IPS-11a (cell line): ENCODE data around the gene FOXE3.

Experiments used
- H3K4me3 ChIP-seq: one replicate; pipeline ENCODE4 v1.5.1; 2013; ENCODE audit warnings: low read depth, low read length, control low read depth

The FOXE3 gene

GRCh38 chr1:47403321-47403910 lies 12.7 kb upstream of the FOXE3 start:
- no peak overlapping the region for H3K4me3 ChIP-seq

DNA sequence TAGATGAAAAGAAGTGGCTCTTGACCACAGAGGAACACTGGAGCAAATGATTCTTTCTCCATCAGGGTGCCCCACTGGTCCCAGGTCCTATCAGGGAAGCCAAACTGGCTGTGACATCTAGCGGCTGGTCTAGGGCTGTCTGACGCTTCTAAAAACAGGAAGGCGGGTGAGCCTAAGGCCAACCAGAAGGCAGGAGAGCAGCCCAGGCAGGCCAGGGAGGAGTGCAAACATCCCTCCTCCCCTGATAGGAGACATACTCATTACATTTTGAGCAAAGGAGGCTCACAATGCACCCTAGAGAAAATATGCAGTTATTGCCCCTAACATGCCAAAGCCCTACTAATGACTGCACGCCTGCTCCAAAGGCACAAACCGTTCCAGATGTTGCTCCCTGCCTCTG lies 10.4 kb upstream of the FOXE3 start:
- H3K4me3 ChIP-seq: no peak overlapping the region

DNA sequence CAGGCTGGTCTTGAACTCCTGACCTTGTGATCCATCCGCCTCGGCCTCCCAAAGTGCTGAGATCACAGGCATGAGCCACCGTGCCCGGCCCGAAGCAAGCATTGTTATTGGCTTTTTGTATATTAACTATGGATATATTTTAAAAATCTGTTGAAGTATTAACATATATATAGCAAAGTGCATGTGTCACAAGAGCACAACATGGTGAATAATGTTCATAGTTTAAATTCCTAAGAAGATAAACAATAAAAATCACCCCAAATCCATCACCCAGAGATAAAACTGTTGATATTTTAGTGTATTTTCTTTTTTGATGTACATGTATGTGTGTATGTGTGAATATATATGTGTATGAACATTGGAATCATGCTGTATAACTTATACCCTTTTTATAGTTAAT lies 9.1 kb upstream of the FOXE3 start:
- no peak overlapping the region for H3K4me3 ChIP-seq

- no peak overlapping the region for H3K4me3 ChIP-seq
Observed at GRCh38 chr1:47407481-47407880, 8.6 kb upstream of the FOXE3 start.

DNA sequence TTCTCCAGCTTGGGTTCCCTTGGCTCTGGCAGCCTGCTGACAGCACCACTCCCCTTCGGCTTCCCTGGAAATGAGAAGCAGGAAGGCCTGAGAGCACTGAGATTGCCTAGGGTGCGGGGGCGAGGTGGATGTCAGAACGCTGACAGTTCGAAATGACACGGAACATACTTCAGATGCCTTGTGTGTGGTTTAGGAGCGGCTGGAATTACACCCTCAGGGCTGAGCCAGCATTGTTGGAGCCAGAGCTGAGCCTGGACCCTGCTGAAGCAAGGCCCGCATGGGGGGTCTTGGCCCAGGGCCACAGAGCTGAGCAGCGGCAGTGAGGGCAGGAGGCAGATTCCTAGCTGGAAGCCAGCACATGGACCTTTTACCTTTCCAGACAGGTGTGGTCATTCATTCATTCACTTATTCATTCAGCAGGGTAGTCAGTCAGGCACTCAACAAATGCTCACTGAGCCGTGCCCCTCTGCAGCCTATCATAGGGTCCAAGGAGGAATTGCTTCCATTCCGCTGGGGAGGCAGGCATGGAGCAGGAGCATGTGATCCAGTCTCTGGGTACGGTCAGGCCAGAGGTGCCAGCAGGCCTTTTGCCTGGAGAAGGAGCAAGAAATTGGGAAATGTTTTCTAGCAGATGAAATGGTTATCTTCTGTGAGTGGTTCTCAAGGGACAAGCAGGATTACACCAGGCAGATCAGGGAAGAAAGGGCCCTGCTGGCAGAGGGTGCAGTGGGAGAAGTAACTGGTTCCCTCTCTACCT lies 6.6 kb upstream of the FOXE3 start:
- no peak overlapping the region for H3K4me3 ChIP-seq

GRCh38 chr1:47410068-47410455 lies 6.0 kb upstream of the FOXE3 start:
- no peak overlapping the region for H3K4me3 ChIP-seq

GRCh38 chr1:47411436-47411835 lies 4.6 kb upstream of the FOXE3 start:
- no peak overlapping the region for H3K4me3 ChIP-seq

- no peak overlapping the region for H3K4me3 ChIP-seq
Observed at GRCh38 chr1:47412437-47412836, 3.6 kb upstream of the FOXE3 start.

DNA sequence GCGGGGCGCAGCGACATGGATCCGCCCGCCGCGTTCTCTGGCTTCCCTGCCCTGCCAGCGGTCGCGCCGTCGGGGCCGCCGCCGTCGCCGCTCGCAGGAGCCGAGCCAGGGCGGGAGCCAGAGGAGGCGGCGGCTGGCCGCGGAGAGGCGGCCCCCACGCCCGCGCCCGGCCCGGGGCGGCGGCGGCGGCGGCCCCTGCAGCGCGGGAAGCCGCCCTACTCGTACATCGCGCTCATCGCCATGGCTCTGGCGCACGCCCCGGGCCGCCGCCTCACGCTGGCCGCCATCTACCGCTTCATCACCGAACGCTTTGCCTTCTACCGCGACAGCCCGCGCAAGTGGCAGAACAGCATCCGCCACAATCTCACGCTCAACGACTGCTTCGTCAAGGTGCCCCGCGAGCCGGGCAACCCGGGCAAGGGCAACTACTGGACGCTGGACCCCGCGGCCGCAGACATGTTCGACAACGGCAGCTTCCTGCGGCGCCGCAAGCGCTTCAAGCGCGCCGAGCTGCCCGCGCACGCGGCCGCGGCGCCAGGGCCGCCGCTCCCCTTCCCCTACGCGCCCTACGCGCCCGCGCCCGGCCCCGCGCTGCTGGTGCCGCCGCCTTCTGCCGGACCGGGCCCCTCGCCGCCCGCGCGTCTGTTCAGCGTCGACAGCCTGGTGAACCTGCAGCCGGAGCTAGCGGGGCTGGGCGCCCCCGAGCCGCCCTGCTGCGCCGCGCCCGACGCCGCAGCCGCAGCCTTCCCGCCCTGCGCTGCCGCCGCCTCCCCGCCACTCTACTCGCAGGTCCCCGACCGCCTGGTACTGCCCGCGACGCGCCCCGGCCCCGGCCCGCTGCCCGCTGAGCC lies 459 bp downstream of the FOXE3 start:
- peak overlapping the region; percentile 27 for H3K4me3 ChIP-seq

DNA sequence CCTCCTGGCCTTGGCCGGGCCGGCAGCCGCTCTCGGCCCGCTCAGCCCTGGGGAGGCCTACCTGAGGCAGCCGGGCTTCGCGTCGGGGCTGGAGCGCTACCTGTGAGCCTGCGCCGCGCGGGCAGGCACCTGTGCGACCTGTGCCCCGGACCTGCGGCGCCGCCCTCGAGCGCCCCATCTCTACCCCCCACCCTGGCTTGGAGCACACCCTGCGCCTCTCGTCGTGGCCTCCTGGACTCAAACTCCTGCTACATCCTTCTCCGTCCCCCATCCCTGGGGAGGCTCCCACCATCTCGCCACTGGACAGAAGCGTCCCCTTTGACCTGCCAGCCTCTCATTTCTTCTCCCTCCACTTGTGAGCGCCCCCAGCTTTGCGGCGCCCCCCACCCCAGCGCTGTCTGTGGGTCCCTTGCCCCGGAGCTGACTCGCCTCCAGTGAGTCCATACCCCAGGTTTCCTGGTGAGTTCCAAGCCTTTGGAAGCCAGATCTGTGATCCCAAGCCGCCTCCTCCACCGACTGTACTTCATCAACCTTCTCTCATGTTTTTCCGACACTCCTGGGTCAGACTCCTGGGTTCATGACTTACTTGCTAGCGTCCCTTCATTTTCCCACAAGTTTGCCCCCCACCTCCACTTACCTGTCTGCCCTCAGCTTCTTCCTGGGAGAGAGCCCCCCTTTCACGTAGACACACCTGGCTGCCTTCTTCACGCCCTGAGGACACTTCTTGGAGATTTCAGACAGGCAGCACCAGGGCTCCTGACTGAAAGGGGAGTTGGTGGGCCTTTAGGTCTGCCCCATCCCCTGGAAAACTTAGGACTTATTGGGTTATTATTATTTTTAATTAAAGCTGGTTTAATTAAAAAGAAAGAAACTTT lies 1.3 kb downstream of the FOXE3 start:
- H3K4me3 ChIP-seq: no peak overlapping the region

GRCh38 chr1:47418122-47418521 lies 2.0 kb downstream of the FOXE3 start:
- H3K4me3 ChIP-seq: no peak overlapping the region

DNA sequence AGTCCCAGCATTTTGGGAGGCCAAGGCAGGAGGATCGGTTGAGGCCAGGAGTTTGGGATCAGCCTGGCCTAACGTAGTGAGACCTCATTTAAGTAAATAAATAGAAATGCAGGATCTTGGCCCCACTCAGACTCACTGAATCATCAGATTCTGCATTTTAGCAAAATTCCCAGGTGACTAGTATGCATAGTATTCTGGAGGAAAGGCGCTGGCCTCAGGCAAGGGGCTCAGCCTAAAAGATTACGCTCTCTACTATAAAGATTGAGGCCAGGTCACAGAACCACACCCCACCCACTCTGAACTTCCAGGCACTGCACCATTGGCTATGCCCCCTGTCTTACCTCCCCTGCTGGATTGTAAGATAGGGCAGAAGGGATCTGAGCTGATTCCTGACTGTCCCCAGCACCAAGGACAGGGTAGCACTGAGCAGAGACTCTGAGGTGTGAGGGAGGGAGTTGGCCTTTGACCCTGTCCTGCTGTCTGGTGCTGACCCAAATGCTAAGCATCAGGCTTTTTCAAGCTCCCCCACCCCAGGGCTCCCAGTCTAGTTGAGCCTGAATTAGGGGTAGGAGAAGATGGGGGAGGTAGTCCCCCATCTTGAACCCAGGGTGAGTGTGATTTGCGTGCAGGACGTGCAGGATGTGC lies 2.7 kb downstream of the FOXE3 start:
- H3K4me3 ChIP-seq: no peak overlapping the region

DNA sequence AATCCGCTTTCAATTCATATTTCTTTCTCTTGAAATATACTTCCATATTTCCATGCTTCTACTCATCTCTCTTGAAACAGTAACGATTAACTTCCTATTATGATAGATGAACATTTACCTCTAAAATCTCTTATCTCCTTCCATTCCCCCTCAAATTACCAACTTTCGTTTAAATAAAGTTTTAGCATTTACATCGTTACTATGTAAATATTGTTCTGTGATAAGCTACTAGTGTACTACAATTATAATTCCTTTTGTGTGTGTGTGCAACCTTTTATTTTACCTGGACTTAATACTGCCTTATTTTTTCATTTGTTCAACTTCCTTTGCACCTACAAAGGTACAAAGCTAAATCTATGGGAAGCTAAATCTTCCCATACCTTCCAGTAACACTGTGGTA lies 4.5 kb downstream of the FOXE3 start:
- no peak overlapping the region for H3K4me3 ChIP-seq

DNA sequence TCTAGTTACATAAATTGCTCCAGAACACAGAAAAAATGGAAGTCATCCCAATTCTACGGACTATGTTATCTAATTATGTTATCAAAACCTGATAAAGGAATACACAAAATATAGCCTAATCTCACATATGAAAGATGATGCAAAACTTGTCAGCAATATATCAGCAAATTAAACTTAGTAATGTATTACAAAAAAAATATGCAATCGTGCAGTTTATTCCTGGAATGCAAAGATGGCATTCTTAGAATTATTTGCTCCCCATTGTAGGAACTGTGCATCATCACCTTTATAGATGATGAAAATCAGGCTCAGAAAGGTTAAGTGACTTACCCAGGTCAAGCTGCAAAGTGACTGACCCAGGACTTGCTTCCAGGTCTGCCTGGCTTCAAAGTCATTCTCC lies 7.8 kb downstream of the FOXE3 start:
- no peak overlapping the region for H3K4me3 ChIP-seq

GRCh38 chr1:47424336-47424982 lies 8.4 kb downstream of the FOXE3 start:
- H3K4me3 ChIP-seq: no peak overlapping the region

GRCh38 chr1:47431534-47431933 lies 15.4 kb downstream of the FOXE3 start:
- H3K4me3 ChIP-seq: no peak overlapping the region

- H3K4me3 ChIP-seq: peak overlapping the region; percentile 41
Observed at GRCh38 chr1:47432071-47433036, 16.3 kb downstream of the FOXE3 start.

- no peak overlapping the region for H3K4me3 ChIP-seq
Observed at GRCh38 chr1:47433037-47433421, 16.9 kb downstream of the FOXE3 start.
